Fibroblast of skin of left quadriceps (primary cell): Measurements from ENCODE around the gene LYSMD3.

Source experiments
- DNase-seq, 2 experiments: peaks; one replicate each; pipeline ENCODE4 v3.0.0-alpha.2; 2013; ENCODE audit warnings: low read depth in 2 of 2

Gene LYSMD3

GRCh38 chr5:90479611-90480385 is 49.6 kb downstream of the LYSMD3 start:
- DNase-seq, result no peak

- no peak for DNase-seq
Measured at GRCh38 chr5:90477621-90478215, 51.7 kb downstream of the LYSMD3 start.

DNA sequence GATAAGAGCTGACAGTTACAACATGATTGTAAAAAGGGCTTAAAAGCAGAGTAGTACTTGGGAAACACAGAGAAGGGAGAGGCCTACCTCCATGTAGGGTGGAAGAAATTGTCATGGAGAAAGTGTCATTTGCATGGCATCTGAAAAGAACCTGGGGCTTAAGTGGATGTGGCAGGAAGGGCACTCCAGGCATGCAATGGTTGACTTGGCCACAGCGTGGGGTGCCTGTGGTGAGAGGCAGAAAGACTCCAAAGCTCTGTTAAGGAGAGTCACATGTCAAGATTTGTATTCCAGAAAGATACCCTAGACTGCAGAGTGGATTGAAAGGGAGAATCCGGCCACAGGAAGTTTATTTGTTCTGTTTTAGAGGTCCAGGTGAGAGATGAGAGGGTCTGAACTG is 52.3 kb downstream of the LYSMD3 start:
- DNase-seq, result no peak

- no peak for DNase-seq
Measured at GRCh38 chr5:90476391-90476790, 53.0 kb downstream of the LYSMD3 start.

DNA sequence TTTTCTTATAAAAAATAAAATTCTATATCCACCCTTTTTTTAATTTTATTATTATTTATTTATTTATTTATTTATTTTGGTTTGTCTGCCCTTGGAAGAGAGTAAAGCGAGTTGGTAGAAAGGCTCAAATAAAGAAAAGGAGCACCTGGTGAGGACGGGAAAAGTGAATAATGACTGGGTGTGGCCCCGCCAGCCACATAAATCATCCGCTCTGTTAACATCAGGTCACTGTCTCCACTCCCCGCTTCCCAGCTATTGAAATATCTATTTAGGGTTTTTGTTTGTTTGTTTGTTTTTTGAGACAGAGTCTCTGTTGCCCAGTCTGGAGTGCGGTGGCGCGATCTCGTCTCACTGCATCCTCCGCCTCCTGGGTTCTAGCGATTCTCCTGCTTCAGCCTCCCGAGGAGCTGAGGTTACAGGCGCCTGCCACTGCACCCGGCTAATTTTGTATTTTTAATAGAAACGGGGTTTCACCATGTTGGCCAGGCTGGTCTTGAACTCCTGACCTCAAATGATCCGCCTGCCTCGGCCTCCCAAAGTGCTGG is 53.9 kb downstream of the LYSMD3 start:
- no peak for DNase-seq

DNA sequence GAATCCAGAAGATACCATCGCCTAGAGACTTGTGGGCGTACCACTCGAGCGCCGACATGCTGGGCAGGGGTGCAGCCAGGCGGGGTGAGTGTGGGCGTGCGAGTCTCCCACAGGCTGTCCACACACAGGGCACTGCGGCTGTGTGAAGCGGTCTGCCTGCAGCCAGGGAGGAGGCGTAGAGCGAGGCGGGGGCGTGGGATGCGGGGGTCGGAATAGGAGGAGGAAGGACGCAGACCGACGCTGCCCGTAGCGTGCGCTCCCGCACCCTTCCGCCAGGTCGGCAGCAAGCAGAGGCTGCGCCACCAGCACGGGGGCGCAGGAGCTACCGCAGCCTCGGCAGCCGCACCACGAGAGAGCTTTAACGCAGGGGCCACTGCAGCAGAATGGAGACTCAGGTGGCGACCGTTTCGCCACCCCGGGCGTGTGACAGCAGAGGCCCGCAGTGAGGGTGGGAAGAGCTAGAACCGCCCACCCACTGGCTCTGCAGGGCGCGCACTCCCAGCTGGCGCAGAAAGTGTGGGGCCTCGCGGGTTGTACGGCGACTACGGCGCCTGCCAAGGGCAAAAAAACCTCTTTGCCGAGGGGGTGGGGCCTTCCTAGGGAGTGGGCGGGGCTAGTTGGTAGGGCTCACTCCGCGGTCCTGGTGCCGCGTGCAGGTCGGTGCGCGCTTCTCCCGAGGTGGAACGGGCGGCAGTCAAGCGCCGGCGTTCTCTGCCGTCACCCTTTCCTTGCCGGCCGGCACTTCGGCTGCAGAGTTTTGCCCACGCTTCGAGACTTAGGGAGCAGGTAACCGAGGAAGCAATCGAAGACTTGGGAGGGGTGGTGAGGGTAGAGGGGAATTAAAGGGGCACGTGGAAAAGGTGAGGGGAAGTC is 54.9 kb downstream of the LYSMD3 start, which contains the start of the genes MBLAC2 and POLR3G:
Gene MBLAC2 (minus strand): TSS at position 537 of the 873 bp plus-strand sequence. CDS start 479 bp downstream, at position 58.
Gene POLR3G (plus strand): TSS at position 630 of the 873 bp plus-strand sequence. CDS start 10,704 bp downstream, outside the sequence.
- peak; percentile 75 to 78 for DNase-seq

DNA sequence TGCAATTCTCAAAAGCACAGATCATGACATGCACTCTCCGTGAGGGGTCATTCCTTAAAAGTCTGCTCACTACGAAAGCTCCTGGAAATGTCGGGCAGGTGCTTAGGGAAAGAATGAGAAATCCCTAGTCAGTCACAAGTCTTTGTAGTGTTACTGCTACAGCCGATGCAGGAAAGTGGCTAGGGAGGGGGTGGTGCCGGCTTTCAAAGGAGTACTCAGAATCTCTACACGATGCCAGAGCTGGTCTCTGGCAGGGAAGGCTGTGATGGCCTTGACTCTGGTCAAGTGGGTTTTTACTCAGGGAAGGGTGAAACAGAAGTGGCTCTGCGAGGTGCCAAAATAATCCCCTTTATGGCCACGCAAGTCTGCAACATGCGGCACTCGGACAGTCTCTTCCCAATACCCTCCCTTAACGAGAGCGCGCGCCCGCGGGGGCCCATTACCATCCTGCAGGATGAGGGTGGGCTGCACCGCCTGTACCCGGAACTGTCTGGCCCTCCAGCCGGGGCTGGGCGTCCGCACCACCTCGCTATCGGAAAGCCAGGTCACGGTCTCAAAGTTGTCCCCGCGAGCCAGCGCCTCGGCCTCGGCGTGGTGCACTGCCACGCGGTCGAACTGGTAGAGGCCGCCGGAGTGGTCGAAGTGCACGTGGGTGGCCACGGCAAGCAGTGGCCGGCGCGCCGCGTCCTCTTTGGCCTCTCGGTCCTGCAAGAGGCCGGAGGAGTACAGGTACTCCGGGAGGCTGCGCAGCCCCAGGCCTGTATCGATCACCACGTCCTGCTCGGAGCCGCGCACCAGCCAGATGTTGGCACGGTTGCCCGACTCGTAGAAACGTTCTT is 55.8 kb downstream of the LYSMD3 start:
- DNase-seq, result no peak

- no peak for DNase-seq
Measured at GRCh38 chr5:90472783-90473395, 56.5 kb downstream of the LYSMD3 start.
